Activated naive CD4-positive, alpha-beta T cell treated with Interleukin-2 at 50 U/mL for 16 hours (primary cell): ENCODE results near the gene FBXO36.

Experiments used
- DNase-seq: peaks from one replicate; pipeline ENCODE4 v3.0.0-alpha.2; 2020

FBXO36 gene

DNA sequence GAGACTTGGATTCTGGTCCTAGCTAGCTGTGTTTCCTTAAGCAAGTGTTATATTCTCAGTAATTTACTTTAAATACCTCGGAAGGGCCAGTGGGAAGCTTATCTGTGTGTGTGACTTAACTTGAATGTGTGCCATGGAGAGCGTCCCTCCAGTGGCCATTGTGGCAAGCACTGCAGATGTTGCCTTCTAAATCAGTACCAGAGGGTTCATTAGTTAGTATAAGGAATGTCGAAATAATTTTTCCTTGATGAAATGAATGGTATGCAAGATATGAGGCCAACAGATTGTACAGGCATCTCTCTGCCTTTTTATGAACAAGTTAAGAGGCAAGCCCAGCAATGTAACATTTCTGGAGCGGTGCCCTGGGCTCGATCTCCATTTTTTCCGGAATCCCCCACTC lies 52.0 kb downstream of the FBXO36 start:
- no peak for DNase-seq

DNA sequence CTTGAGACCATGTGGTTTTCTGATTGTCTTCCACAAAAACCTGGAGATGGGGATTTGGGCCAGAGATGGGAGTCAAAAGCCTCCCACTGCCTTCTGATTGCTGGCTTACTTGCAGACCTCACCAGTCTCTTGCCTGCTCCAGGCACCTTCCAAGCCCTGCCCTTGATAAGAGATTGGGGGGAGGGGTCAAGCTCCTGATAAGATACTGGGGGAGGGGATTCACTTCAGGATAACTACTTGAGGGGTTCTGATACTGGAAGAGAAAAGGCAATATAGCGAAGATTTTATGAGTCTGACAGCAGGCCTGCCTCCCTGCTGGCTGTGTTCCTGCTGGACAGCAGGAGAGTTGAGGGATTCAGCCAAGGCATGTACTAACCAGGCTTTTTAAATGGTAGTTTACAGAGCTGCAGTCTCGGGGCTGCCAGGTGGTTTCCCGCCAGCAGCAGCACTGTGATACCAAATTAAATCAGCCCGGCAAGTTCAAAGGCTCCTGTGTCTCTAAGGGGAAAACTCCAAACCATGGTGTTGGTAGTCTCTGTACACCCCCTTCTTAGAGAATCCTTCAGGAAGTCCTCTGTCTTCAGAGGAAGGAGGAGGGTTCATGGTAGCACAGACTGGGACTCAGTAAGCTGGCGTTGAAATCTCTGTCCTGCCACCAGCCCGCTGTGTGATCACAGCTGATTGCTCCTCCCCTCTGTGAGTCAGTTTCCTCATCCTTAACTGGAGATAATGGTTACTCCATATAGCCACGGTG lies 58.3 kb downstream of the FBXO36 start:
- DNase-seq = peak; percentile 6

DNA sequence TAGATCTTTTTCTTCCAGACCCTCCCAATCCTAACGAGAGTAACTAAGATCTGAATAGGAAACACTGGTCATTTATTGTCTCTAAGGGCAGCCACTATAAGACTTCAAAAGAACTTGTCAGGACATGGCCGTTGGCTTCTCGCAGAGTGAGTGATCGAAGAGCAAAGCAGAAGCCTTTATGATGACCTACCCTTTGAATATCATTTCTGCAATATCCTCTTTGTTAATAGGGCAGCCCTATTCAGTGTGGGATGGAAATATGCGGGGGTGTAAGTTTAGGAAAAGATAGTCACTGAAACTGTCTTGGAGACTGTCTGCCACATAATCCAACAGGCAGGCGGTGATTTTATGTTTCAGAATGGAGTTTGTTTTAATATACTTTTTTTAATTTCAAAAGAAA lies 70.9 kb downstream of the FBXO36 start:
- no peak for DNase-seq

DNA sequence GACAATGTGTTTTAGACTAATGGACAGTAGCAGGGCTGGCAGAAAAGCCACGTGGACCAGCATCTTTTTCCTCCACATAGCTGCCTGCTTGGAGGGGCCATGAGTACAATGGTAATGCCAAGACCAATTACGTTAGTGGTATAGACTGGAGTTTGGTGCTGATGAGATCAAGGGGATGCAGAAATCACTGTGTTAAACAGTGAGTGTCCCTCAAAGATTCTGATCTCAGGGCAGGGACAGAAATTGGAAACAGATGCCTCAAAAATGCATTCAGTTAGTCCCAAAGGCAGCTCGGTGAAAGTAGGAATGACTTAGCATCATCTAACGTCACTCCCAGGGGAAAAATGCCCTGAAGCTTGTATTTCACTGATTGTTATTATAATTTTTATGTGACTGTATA lies 74.0 kb downstream of the FBXO36 start:
- no peak for DNase-seq

DNA sequence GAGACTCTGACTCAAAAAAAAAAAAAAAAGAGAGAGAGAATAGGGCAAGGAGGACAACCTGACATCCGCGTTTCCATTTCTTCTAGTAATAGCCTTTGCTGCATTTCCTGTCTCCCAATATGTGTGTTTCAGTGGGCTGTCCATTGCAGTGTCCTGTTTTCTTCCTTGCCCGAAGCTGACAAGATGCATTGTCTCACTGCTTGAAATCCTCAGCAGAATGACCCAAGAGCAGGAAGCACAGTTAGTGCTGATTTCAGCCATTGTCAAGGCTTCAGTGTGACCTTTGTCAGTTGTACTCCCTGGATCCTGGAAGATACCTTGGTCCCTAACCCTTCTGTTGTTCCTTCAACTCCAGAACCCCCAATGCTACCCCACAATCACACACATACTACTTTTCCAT lies 75.3 kb downstream of the FBXO36 start:
- no peak for DNase-seq

DNA sequence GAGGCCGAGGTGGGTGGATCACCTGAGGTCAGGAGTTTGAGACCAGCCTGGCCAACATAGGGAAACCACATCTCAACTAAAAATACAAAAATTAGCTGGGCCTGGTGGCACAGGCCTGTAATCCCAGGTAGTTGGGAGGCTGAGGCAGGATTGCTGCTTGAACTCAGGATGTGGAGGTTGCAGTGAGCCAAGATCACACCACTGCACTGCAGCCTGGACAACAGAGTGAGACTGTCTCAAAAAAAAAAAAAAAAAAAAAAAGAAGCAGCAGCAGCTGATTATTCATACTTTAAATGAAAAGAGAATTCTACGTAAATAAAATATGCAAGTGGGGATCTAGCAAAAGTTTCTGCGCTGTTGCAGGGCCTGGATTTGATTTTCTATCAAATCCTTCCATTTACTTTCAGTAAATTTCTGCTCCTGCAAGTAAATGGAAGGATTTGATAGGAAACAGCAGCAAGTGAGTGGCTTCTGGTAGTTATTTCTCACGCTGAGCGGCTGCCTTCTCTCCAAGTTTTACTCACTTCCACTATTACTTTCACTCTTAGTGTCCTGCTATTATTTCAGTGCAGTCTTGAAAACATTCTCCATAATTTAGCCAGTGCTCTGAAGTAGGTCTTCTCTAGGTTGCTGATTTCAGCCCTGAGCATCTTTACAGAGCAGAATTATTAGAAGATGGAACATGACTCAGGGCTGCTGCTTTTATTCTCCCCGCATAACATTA lies 78.0 kb downstream of the FBXO36 start:
- DNase-seq = no peak

DNA sequence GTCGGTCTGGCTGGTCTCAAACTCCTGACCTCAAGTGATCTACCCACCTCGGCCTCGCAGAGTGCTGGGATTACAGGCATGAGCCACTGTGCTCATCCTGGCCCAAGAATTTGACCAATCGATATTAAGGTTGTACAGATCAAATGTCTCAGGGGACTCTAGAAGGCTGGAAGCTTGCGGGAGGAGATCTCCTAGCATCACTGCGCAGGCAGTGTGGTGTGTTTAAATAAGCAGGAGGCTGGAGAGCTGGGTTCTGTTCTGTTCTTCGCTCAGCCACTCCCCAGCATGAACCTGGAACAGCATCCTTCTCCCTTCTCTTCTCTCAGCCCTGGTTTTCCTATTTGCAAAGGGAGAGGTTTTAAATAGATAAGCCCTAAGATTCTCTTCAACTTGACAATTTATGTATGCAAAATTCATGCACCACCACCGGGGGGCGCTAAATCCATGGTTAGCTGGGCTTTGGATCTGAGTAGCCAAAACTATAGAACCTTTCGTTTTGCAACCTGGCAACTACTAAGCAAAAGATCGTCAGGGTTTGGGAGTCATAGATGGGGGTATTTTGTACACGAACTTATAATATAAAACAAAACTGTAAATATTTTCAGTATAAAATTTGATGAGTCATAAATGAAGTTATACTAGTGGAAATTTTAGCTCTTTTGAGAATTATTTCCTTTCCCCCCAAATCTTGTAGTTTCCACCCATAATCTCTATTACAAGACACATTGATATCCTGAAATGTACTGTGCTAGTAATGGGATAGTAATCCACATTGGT lies 85.8 kb downstream of the FBXO36 start:
- DNase-seq = peak; percentile 84

DNA sequence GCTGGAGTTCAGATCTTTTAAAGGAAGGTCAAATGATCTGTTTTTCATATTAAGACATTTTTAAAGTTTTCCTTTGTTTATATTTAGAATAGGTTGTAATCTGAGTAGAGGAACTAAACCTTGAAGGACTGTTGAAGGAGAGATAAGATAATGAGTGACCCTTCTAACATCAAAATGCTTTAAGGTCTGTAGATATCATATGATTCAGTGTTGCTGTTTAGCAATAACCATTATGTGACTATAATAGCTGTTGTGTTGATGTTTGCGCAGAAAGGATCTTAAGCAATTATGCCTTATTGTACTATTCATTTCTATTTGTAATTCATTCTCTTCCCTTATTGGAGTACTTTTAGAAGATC lies 86.4 kb downstream of the FBXO36 start:
- DNase-seq = no peak

DNA sequence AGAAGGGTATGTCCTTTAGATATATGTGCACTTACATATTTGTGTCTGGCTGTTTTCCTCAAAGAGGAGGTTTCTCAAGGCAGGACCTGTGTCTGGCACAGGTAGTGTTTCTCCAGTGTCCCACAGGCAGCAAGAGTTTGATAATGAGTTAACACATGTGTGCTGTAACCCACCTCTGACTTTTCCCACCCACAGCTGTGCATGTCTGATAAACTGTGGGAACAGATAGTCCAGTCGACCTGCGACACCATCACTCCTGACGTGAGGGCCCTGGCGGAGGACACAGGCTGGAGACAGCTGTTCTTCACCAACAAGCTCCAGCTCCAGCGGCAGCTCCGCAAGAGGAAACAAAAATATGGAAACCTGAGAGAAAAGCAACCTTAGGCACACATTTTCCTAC lies 88.2 kb downstream of the FBXO36 start:
- DNase-seq = no peak

DNA sequence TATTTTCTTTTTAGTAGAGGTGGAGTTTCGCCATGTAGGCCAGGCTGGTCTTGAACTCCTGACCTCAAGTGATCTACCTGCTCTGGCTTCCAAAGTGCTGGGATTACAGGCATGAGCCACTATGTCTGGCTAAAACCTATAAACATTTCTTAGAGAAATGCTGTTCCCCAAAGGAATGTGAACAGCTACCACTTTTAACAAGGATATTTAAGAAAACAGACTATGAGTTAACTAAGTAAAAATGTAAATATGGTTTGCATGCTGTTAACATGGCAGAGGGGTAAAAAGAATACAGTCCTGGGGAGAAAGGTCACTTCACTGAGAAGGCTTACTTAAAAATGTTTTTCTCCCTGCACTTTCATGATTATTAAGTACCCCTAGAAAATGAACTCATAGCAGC lies 89.3 kb downstream of the FBXO36 start:
- no peak for DNase-seq

DNA sequence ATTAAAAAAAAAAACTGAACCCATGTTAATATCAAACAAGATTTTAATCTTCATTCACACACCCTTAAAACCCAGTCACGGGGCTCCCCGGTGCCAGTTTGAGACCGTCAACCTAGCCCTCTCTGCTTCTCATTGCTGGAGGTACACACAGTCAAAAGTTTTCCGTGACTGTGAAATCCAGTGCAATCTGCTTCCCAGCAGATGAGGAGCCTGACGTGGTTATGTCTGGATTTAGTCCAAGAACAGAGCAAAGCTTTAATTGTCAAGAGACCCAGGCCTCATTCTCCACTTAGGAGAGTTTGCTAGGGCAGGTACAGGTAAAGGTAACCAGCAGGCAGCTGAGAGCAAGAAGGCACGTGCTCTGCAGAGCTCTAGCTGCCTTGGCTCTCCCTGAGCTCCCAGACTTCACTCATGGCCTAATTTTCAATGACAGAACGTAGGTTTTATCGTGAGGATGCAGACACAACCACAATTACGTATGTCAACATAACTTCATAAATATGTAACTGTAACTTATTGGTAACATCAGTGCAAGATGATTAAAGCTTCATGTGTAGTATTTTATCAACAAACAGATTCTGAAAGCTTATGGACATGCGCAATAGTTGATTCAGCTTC lies 90.1 kb downstream of the FBXO36 start:
- no peak for DNase-seq

DNA sequence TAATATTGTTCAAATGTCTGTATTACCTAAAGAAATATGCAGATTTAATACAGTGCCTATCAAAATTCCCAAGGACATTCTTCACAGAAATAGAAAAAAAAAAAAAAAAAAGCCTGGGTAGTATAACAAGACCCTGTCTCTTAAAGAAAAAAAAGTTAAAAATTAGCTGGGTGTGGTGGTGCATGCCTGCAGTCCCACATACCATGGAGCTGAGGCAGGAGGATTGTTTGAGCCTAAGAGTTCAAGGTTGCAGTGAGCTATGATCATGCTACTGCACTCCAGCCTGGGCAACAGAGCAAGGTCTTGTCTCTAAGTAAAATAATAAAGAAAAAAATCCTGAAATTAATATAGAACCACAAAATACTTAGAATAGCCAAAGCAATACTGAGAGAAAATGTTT lies 94.5 kb downstream of the FBXO36 start:
- no peak for DNase-seq

DNA sequence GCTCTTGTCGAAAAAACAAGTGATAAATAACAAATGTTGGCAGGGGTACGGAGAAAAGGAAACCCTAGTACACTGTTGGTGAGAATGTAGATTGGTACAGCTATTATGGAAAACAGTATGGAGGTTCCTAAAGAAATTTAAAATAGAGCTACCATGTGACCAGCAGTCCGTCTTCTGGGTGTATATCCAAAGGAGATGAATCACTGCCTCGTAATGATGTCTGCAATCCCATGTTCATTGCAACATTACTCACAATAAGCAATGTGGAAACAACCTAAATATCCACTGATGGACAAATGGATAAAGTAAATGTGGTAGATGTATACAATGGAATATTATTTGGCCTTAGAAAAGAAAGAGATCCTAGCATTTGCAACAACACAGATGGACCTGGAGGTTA lies 95.8 kb downstream of the FBXO36 start:
- DNase-seq = no peak

DNA sequence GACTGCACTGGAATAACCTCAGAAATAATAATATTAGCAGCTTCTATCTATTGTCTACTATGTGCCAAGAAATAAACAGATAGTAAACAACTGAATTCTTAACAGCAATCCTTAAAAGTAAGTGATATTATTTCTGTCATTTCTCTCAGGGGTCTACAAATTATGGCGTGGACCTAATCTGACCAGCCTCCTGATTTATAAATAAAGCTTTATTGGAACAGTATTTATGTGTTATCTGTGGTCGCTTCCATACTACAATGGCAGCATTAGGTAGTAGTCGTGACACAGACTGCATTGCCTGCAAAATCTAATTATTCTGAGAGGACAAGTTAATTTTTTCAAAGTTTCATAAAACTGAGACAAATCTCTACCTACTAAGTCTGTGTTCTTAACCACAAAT lies 97.4 kb downstream of the FBXO36 start:
- no peak for DNase-seq

DNA sequence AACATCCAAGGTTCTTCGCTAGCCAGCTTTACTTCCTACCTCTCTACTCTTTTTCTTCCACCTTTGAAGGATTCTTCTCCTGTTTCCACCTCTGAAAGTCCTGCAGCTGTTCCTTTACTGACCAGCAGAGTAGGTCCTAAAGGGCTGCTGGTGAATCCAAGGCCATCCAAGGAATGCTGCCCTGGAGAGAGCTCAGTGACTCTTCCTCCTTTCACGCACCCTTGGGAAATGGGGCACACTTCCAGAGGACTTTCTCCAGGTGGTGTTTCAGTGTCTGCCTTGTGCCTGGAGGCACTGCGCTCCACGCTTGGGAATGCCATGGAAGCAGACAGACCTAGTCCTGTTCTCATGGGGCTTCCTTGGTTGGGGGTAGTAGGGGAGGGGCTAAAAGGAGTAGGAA lies 101.0 kb downstream of the FBXO36 start:
- no peak for DNase-seq

DNA sequence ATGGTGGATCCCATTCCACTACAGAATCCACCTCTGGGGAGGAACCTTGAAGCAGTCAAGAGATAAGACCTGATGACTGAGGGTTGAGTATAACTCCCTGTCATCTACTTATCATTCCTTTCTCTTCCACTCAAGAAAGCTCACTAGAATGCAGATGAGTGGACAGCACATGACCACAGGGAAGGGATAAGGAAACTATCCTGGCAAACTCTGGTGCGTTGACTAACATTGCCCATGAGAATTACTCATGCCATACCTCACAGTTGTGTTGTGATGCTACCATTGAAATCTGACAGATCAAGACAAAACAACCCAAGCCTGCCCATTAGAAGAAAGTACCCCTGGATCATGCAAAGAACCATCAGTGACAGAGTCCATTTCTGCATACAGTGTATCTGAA lies 119.9 kb downstream of the FBXO36 start:
- no peak for DNase-seq

DNA sequence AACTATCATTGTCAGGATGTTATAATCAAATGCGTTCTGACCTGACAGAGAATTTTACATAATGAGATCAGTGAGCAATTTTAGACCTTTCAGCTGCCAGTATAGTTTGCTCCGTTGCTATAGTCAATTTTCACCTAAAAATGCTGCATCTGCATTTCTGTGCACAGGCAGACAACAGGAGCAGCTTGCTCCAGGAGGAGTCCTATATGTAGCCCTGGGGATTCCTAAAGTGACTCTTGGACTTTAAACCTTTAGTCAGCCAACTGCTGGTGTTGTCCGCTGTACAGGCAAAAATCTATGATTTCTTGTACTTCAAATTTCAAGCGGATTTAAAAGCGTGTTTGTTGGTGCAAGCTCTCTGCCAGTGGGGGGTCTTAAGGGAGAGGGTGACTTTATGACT lies 120.7 kb downstream of the FBXO36 start:
- DNase-seq = no peak

DNA sequence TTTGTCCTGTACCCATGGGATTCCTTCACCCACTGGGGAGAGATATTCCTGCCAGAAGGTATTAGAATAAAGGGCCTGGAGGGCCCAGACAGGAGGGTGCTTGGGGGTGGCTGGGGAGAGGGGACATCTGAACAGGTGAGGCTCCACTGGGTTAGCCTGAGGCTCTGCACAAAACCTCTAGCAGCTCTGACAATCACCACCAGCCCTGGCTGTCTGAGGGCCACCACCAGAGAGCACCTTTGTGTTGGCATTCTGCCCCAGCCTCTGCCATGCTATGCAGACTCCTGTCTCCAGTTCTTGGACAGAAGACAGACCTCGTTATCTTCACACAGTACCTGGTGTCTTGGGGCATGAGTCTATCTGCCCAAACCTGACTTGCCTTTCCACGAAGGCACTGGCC lies 121.2 kb downstream of the FBXO36 start:
- no peak for DNase-seq

DNA sequence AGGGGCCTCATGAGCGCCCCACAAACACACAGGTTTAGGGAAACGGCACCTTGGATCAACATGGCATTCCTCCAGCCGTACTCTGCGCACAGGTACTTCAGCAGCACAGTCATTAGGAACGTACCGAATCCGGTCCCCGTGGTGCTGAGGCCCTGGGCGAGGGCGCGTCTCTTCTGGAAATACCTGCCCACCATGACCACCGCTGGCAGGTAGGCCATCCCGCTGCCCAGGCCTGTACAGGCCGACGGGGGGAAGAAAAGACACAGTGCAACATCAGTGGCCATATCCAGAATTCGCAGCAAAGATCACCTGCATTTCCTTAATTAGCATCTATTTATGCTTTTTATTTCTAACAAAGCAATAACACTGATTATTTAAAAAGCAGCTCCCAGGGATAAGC lies 124.2 kb downstream of the FBXO36 start:
- DNase-seq = no peak

DNA sequence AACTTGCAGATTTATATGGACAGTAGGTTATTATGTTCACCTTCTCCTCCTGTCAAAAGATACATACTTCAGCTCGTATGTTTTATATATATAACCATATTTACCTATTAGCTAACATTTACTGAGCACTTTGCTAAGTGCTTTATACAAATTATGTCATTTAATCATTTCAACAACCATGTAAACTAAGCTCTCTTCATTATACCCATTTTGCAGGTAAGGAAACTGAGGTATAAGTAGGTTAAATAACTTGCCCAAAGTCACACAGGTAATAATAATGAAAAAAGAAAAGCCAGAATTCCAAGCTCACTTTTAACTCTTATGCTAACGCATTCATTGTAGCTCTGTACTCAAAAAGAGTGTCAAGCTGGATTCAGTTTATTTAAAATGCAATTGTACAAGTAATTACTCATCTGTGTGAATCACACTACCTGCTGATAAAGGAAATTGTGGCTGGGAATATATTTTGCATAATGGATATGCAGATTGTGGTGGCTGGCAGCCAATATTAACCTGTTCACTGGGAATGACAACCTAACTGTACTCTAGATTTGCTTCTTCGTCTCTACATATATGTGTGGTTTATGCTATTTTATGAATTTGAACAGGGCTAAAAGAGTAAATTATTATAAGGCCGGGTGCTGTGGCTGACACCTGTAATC lies 125.8 kb downstream of the FBXO36 start:
- DNase-seq = no peak

DNA sequence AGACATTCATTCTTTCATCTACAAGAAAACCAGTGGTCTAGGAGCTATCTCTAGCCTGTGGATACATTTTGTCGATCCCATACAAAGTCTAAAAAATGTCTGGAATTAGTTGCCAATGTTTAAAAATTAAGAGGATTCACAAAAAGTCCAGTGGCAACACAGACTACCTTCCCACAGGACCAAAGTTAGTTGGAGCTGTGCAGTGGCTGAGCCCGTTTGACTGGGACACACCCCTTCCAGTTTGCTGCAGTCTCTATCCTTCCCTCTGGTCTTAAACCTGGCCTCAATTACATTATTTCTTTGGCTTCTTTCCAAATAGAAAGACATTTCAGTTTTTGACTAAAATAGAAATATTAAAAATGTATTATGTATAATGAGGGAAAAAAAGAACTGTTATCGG lies 127.8 kb downstream of the FBXO36 start:
- no peak for DNase-seq

DNA sequence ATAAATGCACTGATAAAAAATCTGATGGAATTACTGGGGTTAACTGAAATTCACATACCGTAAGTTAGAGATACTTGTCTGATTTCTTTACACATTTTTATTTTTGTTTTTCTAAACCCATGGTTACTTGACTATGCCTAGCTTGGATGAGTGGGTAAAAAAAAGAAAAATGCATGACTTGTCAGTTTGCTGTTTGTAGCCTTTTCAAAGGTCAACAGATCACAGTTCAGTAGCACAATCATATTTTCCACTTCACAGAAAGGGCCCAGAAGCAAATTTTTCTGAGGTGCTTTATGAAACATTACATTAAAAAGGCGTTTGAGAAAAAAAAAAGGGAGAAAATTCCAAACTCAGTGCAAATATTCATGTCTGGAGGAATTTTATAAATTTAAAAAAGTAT lies 130.0 kb downstream of the FBXO36 start:
- DNase-seq = no peak
